Smooth muscle cell (in vitro differentiated cells): Measurements from ENCODE around the gene CBX7. TPM values are rescaled to one million over a fixed set of nuclear protein-coding genes. Genes with fewer than 3 reads are reported as not detected.

Experiments
- DNase-seq: peaks from one replicate; lab custom pipeline; 2025; ENCODE audit not compliant: unreplicated experiment; lab: John Stamatoyannopoulos, UW
- H2AFZ ChIP-seq: fragments of 200-600 bp; sonication (generic); 2 replicates; pipeline ENCODE4 v1.6.0; 2016; ENCODE audit warnings: antibody characterized with exemption, low read depth, mild to moderate bottlenecking
- H3F3A ChIP-seq: fragments of 200-600 bp; sonication (generic); 2 replicates; pipeline ENCODE4 v1.6.0; 2017; ENCODE audit warnings: antibody characterized with exemption, low read depth
- H3K27ac ChIP-seq: fragments of 200-600 bp; sonication (generic); 2 replicates; pipeline ENCODE4 v1.5.1; 2016; ENCODE audit warnings: low read depth, mild to moderate bottlenecking
- H3K27me3 ChIP-seq: fragments of 200-600 bp; sonication (generic); 2 replicates; pipeline ENCODE4 v1.6.1; 2016; ENCODE audit warnings: low read depth, mild to moderate bottlenecking
- H3K36me3 ChIP-seq: fragments of 200-600 bp; sonication (generic); 2 replicates; pipeline ENCODE4 v1.5.1; 2016; ENCODE audit warnings: low read depth
- H3K4me1 ChIP-seq: fragments of 200-600 bp; sonication (generic); 2 replicates; pipeline ENCODE4 v1.5.1; 2016; ENCODE audit warnings: low read depth
- H3K4me2 ChIP-seq: fragments of 200-600 bp; sonication (generic); 2 replicates; pipeline ENCODE4 v1.6.0; 2016; ENCODE audit warnings: mild to moderate bottlenecking
- H3K4me3 ChIP-seq: fragments of 200-600 bp; sonication (generic); 2 replicates; pipeline ENCODE4 v1.5.1; 2016; ENCODE audit warnings: mild to moderate bottlenecking
- H3K79me2 ChIP-seq: fragments of 200-600 bp; sonication (generic); 2 replicates; pipeline ENCODE4 v1.6.0; 2016; ENCODE audit warnings: low read depth, mild to moderate bottlenecking
- H3K9ac ChIP-seq: fragments of 200-600 bp; sonication (generic); 2 replicates; pipeline ENCODE4 v1.6.0; 2016; ENCODE audit warnings: low read depth
- H3K9me3 ChIP-seq: fragments of 200-600 bp; sonication (generic); replicated peaks from 2 replicates; pipeline ENCODE4 v1.5.1; 2016; ENCODE audit warnings: low read depth
- H4K20me1 ChIP-seq: fragments of 200-600 bp; sonication (generic); 2 replicates; pipeline ENCODE4 v1.6.0; 2016; ENCODE audit warnings: low read depth
- WGBS: methylation state at CpG from one replicate; pipeline ENCODE4 v1.1.7; 2016; ENCODE audit warnings: low lambda C conversion rate; 5-methylcytosine and 5-hydroxymethylcytosine counted together
- polyA plus RNA-seq: library from polyadenylated mRNA; unstranded; fragments of >200 nt; fragmentation: Nextera tagmentation; extraction: Ambion mirVana; gene quantifications from 2 replicates; pipeline ENCODE4 v1.2.1, GENCODE V29; 2016
- total RNA-seq: library from RNA; depleted of rRNA; stranded (reverse); fragments of >200 nt; gene quantifications from 2 replicates; pipeline ENCODE4 v1.2.3, GENCODE V29; 2014
- TF ChIP-seq, protein P1 (sequence below): fragments of 200-600 bp; sonication (generic); IDR thresholded peaks from 2 replicates; pipeline ENCODE4 v1.5.1; 2017; ENCODE audit warnings: borderline replicate concordance, mild to moderate bottlenecking, antibody characterized with exemption; ENCODE audit not compliant: insufficient read depth, poor library complexity, severe bottlenecking

The CBX7 gene
- total and polyA plus RNA-seq, 2 experiments from 2014 or later = 0.40 to 1.7 TPM

DNA sequence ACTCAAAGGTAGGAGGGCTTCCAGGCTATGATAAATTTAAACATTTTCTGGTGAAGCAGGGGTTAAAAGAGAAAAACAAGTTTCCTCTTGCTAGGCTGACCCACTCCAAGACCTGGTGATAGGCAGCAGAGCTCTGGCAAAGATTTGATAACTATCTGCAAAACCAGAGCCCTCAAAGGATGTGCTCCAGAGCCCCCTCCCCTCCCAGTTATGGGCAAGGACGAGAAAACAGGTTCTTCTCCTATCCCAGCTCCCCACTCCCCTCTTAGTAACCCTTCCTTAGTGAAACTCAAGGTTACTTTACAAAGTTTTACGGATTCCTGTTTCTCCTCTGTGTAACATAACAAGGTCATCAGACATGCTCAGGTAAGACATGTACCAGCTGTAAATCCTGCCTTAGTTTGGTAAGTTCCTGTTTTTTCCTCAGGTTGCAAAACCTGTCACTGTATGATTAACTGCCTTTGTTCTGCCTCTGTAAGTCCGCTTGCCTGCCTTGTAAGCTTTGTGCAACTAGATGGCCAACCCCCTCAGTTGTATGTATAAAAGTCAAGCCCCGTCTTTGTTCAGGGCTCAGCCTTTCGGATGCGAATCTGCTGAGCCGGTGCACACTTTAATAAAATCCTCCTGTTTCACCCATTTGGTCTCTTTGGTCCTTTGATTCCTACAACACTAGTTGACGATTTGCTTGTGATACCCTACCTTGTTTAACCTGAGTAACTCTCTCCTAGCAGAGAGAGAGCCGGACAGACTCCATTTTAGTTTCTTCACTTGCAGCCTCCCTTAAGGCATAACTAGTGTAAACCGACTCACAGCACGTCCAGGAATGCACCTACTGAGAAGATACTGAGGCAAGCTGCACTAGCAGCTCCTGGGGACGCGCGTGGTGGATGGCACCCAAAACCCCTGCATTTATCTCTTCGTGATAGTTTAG lies 41.6 kb downstream of the CBX7 start:
- H3K9me3 ChIP-seq = no peaks in the 10 kb centered on the region
- peak overlapping the region; percentile 58 for H2AFZ ChIP-seq
- H3K36me3 ChIP-seq = no peaks in the 10 kb centered on the region
- H3K27me3 ChIP-seq = peaks cover 22% of the 10 kb centered on the region
- TF ChIP-seq, protein P1, sequence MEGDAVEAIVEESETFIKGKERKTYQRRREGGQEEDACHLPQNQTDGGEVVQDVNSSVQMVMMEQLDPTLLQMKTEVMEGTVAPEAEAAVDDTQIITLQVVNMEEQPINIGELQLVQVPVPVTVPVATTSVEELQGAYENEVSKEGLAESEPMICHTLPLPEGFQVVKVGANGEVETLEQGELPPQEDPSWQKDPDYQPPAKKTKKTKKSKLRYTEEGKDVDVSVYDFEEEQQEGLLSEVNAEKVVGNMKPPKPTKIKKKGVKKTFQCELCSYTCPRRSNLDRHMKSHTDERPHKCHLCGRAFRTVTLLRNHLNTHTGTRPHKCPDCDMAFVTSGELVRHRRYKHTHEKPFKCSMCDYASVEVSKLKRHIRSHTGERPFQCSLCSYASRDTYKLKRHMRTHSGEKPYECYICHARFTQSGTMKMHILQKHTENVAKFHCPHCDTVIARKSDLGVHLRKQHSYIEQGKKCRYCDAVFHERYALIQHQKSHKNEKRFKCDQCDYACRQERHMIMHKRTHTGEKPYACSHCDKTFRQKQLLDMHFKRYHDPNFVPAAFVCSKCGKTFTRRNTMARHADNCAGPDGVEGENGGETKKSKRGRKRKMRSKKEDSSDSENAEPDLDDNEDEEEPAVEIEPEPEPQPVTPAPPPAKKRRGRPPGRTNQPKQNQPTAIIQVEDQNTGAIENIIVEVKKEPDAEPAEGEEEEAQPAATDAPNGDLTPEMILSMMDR = no peak
- H3K4me1 ChIP-seq = no peaks in the 10 kb centered on the region
- H3K4me2 ChIP-seq = no peak overlapping the region
- no peaks in the 10 kb centered on the region for H3F3A ChIP-seq
- H3K4me3 ChIP-seq = no peak overlapping the region
- no peak overlapping the region for H3K9ac ChIP-seq
- no peaks in the 10 kb centered on the region for H3K79me2 ChIP-seq
- no peaks in the 10 kb centered on the region for H4K20me1 ChIP-seq
- WGBS = 57% methylated on average over 15 of the region's 15 CpGs
- H3K27ac ChIP-seq = no peak overlapping the region
- no peak for DNase-seq

DNA sequence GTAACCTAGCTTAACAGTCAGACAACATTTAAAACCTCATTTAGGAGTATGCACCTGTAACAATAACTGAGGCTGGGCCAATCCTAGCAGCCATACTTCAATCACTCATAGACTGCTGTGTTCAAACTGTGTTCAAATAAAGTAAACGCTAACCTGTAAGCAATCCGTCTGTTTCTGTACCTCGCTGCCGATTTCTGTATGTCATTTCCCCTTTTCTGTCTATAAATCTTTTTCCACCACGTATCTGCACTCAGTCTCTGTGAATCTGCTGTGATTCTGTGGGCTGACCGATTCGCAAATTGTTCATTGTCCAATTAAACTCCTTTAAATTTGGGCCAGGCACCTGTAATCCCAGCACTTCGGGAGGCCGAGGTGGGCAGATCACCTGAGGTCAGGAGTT lies 43.1 kb downstream of the CBX7 start:
- Histone ChIP-seq H4K20me1 (no peaks in the 10 kb centered on the region), H3K4me3 (no peak overlapping the region), H2AFZ (no peak overlapping the region), H3K27me3 (peaks cover 7% of the 10 kb centered on the region), H3K9ac (no peak overlapping the region), H3K79me2 (no peaks in the 10 kb centered on the region), H3K27ac (no peak overlapping the region), H3K36me3 (no peaks in the 10 kb centered on the region), H3K4me1 (no peaks in the 10 kb centered on the region), H3K4me2 (no peak overlapping the region), H3K9me3 (no peaks in the 10 kb centered on the region), H3F3A (no peaks in the 10 kb centered on the region)
- WGBS = 94% methylated on average over 9 of the region's 9 CpGs
- TF ChIP-seq, protein P1 = no peak
- DNase-seq = no peak

DNA sequence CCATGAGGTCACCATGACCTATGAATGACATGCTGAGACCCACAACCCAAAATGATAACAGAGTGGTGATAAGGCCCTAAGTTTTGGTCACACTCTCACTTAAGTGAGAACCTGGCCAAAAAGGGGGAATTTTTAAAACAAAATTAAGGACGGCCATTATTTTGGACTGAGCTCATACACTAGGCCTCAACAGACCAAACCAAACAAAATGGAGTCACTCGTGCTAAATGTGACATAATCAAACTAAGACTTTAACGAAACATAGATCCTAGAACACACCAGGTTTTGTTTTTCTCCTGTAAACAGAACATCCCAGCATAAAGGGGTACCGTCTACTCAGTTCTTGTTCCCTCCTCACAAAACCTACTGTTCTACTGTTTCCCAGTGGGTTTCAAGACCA lies 44.0 kb downstream of the CBX7 start:
- H3K27ac ChIP-seq = no peak overlapping the region
- H3K4me2 ChIP-seq = no peak overlapping the region
- TF ChIP-seq, protein P1 = no peak
- no peaks in the 10 kb centered on the region for H3K79me2 ChIP-seq
- no peak overlapping the region for H3K9ac ChIP-seq
- H2AFZ ChIP-seq = no peak overlapping the region
- H3K4me1 ChIP-seq = no peaks in the 10 kb centered on the region
- no peaks in the 10 kb centered on the region for H4K20me1 ChIP-seq
- no peaks in the 10 kb centered on the region for H3K9me3 ChIP-seq
- no peaks in the 10 kb centered on the region for H3K36me3 ChIP-seq
- WGBS = 92% methylated on average over 4 of the region's 4 CpGs
- H3K27me3 ChIP-seq = no peaks in the 10 kb centered on the region
- no peak for DNase-seq
- no peaks in the 10 kb centered on the region for H3F3A ChIP-seq
- no peak overlapping the region for H3K4me3 ChIP-seq
